IMR-90 (cell line): Measurements from ENCODE around the gene TUBA3D. TPM values are rescaled to one million over a fixed set of nuclear protein-coding genes. Genes with fewer than 3 reads are reported as not detected.
"Not testable (repeated sequence)": the region's sequence is repeated elsewhere in the genome, so short reads cannot be mapped to it uniquely, and the experiment has no call there.

Experiments
- ATAC-seq: fragments of 200-7000 bp; cut with Tn5 transposase; 2 replicates; pipeline ENCODE4 v1.9.1; 2020; ENCODE audit warnings: low read depth, mild to moderate bottlenecking, moderate library complexity
- BruUV-seq: library from RNA; stranded (reverse); fragments of 400-500 nt; replicated peaks from 2 replicates; lab custom pipeline; 2021; lab: Mats Ljungman, UMichigan
- CTCF ChIA-PET: fragments of 300-600 bp; formaldehyde crosslinking; extraction: SDS; loops from one replicate; lab custom pipeline; 2021; ENCODE audit warnings: antibody characterized with exemption; lab: Yijun Ruan, JAX
- POLR2A ChIA-PET: fragments of 300-600 bp; sonication (Branson Sonifier 250); formaldehyde crosslinking; loops from one replicate; lab custom pipeline; 2022; ENCODE audit warnings: antibody characterized with exemption; ENCODE audit not compliant: unreplicated experiment; lab: Charles Lee
- DNase-seq: peaks from one replicate; pipeline ENCODE4 v3.0.0; 2013
- H2AFZ ChIP-seq: replicated peaks from 2 replicates; pipeline ENCODE3; 2013; ENCODE audit warnings: low read length, mild to moderate bottlenecking; ENCODE audit not compliant: poor library complexity
- H2AK5ac ChIP-seq: 2 replicates; pipeline ENCODE4 v1.6.1; 2013; ENCODE audit warnings: low read depth, low read length, inconsistent platforms
- H2AK9ac ChIP-seq: replicated peaks from 2 replicates; pipeline ENCODE3; 2013; ENCODE audit warnings: mild to moderate bottlenecking, low read depth, low read length, moderate library complexity; ENCODE audit not compliant: poor library complexity
- H2BK120ac ChIP-seq: 2 replicates; pipeline ENCODE4 v1.6.1; 2013; ENCODE audit warnings: low read depth, low read length, inconsistent platforms
- H2BK15ac ChIP-seq: 3 replicates; pipeline ENCODE4 v1.6.1; 2013; ENCODE audit warnings: low read depth, low read length, inconsistent platforms
- H2BK20ac ChIP-seq: 2 replicates; pipeline ENCODE4 v1.6.1; 2013; ENCODE audit warnings: low read depth, mild to moderate bottlenecking, inconsistent platforms, low read length, moderate library complexity
- H2BK5ac ChIP-seq: 2 replicates; pipeline ENCODE4 v1.6.1; 2013; ENCODE audit warnings: mild to moderate bottlenecking, low read depth, low read length, inconsistent platforms; ENCODE audit not compliant: poor library complexity, severe bottlenecking
- H3K14ac ChIP-seq: replicated peaks from 2 replicates; pipeline ENCODE4 v1.6.1; 2013; ENCODE audit warnings: low read depth, low read length, inconsistent platforms
- H3K18ac ChIP-seq: 2 replicates; pipeline ENCODE4 v1.6.1; 2013; ENCODE audit warnings: low read depth, low read length, control low read depth
- H3K23ac ChIP-seq: 2 replicates; pipeline ENCODE4 v1.6.1; 2013; ENCODE audit warnings: low read depth, low read length, inconsistent platforms
- H3K27ac ChIP-seq: 2 replicates; pipeline ENCODE4 v1.5.1; 2013; ENCODE audit warnings: mild to moderate bottlenecking, control low read depth, low read length; ENCODE audit not compliant: insufficient read depth
- H3K27me3 ChIP-seq: 2 replicates; pipeline ENCODE4 v1.6.1; 2013; ENCODE audit warnings: low read length; ENCODE audit not compliant: control insufficient read depth, insufficient read depth
- H3K36me3 ChIP-seq: 2 replicates; pipeline ENCODE4 v1.6.1; 2013; ENCODE audit warnings: low read length, mixed read lengths; ENCODE audit not compliant: control insufficient read depth, insufficient read depth
- H3K4ac ChIP-seq: 2 replicates; pipeline ENCODE4 v1.6.1; 2013; ENCODE audit warnings: low read depth, low read length, inconsistent platforms
- H3K4me1 ChIP-seq: 2 replicates; pipeline ENCODE4 v1.6.1; 2013; ENCODE audit warnings: low read length, mixed read lengths; ENCODE audit not compliant: control insufficient read depth, insufficient read depth
- H3K4me2 ChIP-seq: 2 replicates; pipeline ENCODE4 v1.6.1; 2013; ENCODE audit warnings: low read depth, mild to moderate bottlenecking, control low read depth, low read length, moderate library complexity
- H3K4me3 ChIP-seq: 2 replicates; pipeline ENCODE4 v1.5.1; 2013; ENCODE audit warnings: low read depth, mild to moderate bottlenecking, control low read depth, low read length, moderate library complexity; ENCODE audit not compliant: insufficient read depth
- H3K56ac ChIP-seq: 2 replicates; pipeline ENCODE4 v1.6.1; 2013; ENCODE audit warnings: low read length, inconsistent platforms; ENCODE audit not compliant: insufficient read depth; ENCODE audit errors: extremely low read depth
- H3K79me1 ChIP-seq, 2 experiments: 2 replicates each; pipeline ENCODE4 v1.6.1; 2013; ENCODE audit warnings: low read length in 2 of 2, inconsistent platforms in 1 of 2, low read depth in 1 of 2
- H3K9ac ChIP-seq: 2 replicates; pipeline ENCODE4 v1.6.1; 2013; ENCODE audit warnings: low read depth, low read length, control low read depth
- H3K9me1 ChIP-seq: 2 replicates; pipeline ENCODE4 v1.6.1; 2013; ENCODE audit warnings: low read length, inconsistent platforms; ENCODE audit not compliant: insufficient read depth
- H3K9me3 ChIP-seq: 2 replicates; pipeline ENCODE4 v1.6.1; 2013; ENCODE audit warnings: low read length; ENCODE audit not compliant: control insufficient read depth, insufficient read depth
- H4K20me1 ChIP-seq: 2 replicates; pipeline ENCODE4 v1.6.1; 2013; ENCODE audit warnings: low read length, inconsistent platforms; ENCODE audit not compliant: insufficient read depth
- H4K5ac ChIP-seq: 2 replicates; pipeline ENCODE4 v1.6.1; 2013; ENCODE audit warnings: mild to moderate bottlenecking, low read depth, low read length, control low read depth
- H4K8ac ChIP-seq, 2 experiments: 2 replicates each; pipeline ENCODE4 v1.6.1; 2013; ENCODE audit warnings: low read depth in 2 of 2, low read length in 2 of 2, control low read depth in 1 of 2, inconsistent platforms in 1 of 2
- H4K91ac ChIP-seq: 2 replicates; pipeline ENCODE4 v1.6.1; 2013; ENCODE audit warnings: low read depth, low read length, inconsistent platforms; ENCODE audit not compliant: insufficient read depth
- WGBS, 2 experiments: methylation state at CpG; one replicate each; pipeline versions ENCODE4 v1.1.5 to v1.1.7; 2013; ENCODE audit warnings: missing lambda C conversion rate in 2 of 2; ENCODE audit not compliant: insufficient read length in 1 of 2; ENCODE audit errors: extremely low coverage in 2 of 2; 5-methylcytosine and 5-hydroxymethylcytosine counted together
- dilution Hi-C: fragments of 300-500 bp; cut with HindIII; formaldehyde crosslinking; loops from one replicate; pipeline ENCODE4 v1.14.3; 2018; ENCODE audit warnings: low sequenced_read_pairs; ENCODE audit not compliant: unreplicated experiment
- in situ Hi-C: fragments of 300-500 bp; cut with MboI; formaldehyde crosslinking; loops from 3 replicates; pipeline ENCODE4 v1.14.3; 2019; ENCODE audit warnings: low sequenced_read_pairs, inconsistent platforms, mixed read lengths
- intact Hi-C: fragments of 100-400 bp; cut with micrococcal nuclease; formaldehyde crosslinking; loops from 2 replicates; pipeline ENCODE4 v1.10.0; 2022
- polyA plus RNA-seq, 3 experiments: library from polyadenylated mRNA; depleted of rRNA; stranded (reverse); fragments of >200 nt; gene quantifications; 2 replicates each; pipeline ENCODE4 v1.2.3, GENCODE V29; 2012; ENCODE audit warnings: low replicate concordance in 1 of 3
- total RNA-seq: library from RNA; depleted of rRNA; stranded (reverse); fragments of >200 nt; gene quantifications from 2 replicates; pipeline ENCODE4 v1.2.3, GENCODE V29; 2012

Gene TUBA3D
- total and polyA plus RNA-seq, 2 of the 4 experiments (the other 2 are of a cell fraction), result not detected

- H3K27me3 ChIP-seq, intact Hi-C loops, H2AK9ac ChIP-seq, H2BK15ac ChIP-seq, dilution Hi-C loops, H4K5ac ChIP-seq, H3K9ac ChIP-seq, H3K23ac ChIP-seq, H2AFZ ChIP-seq, H3K14ac ChIP-seq, H2BK120ac ChIP-seq, H4K8ac ChIP-seq, H3K56ac ChIP-seq, H4K20me1 ChIP-seq, DNase-seq, H2BK20ac ChIP-seq, in situ Hi-C loops, ATAC-seq, H3K18ac ChIP-seq, H3K36me3 ChIP-seq, H3K9me3 ChIP-seq, CTCF ChIA-PET, H3K4ac ChIP-seq, H4K91ac ChIP-seq, H3K9me1 ChIP-seq, H3K79me1 ChIP-seq, POLR2A ChIA-PET, H3K4me2 ChIP-seq, H2AK5ac ChIP-seq, H3K27ac ChIP-seq, H3K4me1 ChIP-seq, BruUV-seq, H2BK5ac ChIP-seq, H3K4me3 ChIP-seq: not testable (repeated sequence)
- no CpG with 5 or more reads among the region's 3 CpGs for WGBS, 2 experiments
Measured at GRCh38 chr2:131470944-131471343, 5.0 kb upstream of the TUBA3D start.

- H3K9me3 ChIP-seq, H3K27ac ChIP-seq, H3K36me3 ChIP-seq, H3K9ac ChIP-seq, H3K9me1 ChIP-seq, H3K23ac ChIP-seq, H3K4me3 ChIP-seq, H2BK15ac ChIP-seq, H2BK120ac ChIP-seq, H3K4me1 ChIP-seq, H4K91ac ChIP-seq, H4K8ac ChIP-seq, dilution Hi-C loops, H2AK5ac ChIP-seq, intact Hi-C loops, H2BK20ac ChIP-seq, H3K79me1 ChIP-seq, in situ Hi-C loops, H2AFZ ChIP-seq, H2BK5ac ChIP-seq, H2AK9ac ChIP-seq, DNase-seq, H3K56ac ChIP-seq, CTCF ChIA-PET, H3K4ac ChIP-seq, H3K4me2 ChIP-seq, ATAC-seq, POLR2A ChIA-PET, H4K5ac ChIP-seq, H3K27me3 ChIP-seq, H4K20me1 ChIP-seq, H3K18ac ChIP-seq, BruUV-seq, H3K14ac ChIP-seq: not testable (repeated sequence)
- WGBS, 2 experiments, result 80% methylated on average over 1 of the region's 8 CpGs; no CpG with 5 or more reads in 1 of the 2 experiments
Measured at GRCh38 chr2:131471624-131472023, 4.3 kb upstream of the TUBA3D start.
